SH-SY5Y (cell line): Measurements from ENCODE around the gene TAF1D.

Source experiments
- GATA2 ChIP-seq: IDR thresholded peaks from 2 replicates; pipeline ENCODE4 v1.6.1; 2011; ENCODE audit warnings: mild to moderate bottlenecking, low read depth, low read length
- GATA3 ChIP-seq: IDR thresholded peaks from 2 replicates; pipeline ENCODE4 v1.6.1; 2011; ENCODE audit warnings: low read depth, mild to moderate bottlenecking, low read length, moderate library complexity

GRCh38 chr11:93734427-93735222 lies 6.7 kb downstream of the TAF1D start:
- no peak for TF ChIP-seq GATA2
- no peak for TF ChIP-seq GATA3
